OCI-LY7 (cell line): ENCODE data around the gene SCLT1. TPM values are rescaled to one million over a fixed set of nuclear protein-coding genes. Genes with fewer than 3 reads are reported as not detected.

Experiments used
- BruUV-seq: library from RNA; stranded (reverse); fragments of 400-500 nt; replicated peaks from 2 replicates; lab custom pipeline; 2021; lab: Mats Ljungman, UMichigan
- CTCF ChIA-PET: fragments of 300-600 bp; sonication (Branson Sonifier 250); formaldehyde crosslinking; loops from one replicate; lab custom pipeline; 2022; ENCODE audit warnings: antibody characterized with exemption; ENCODE audit not compliant: unreplicated experiment; lab: Charles Lee
- POLR2A ChIA-PET: fragments of 300-600 bp; sonication (Branson Sonifier 250); formaldehyde crosslinking; loops from one replicate; lab custom pipeline; 2022; ENCODE audit warnings: antibody characterized with exemption; lab: Charles Lee
- DNase-seq: peaks from one replicate; pipeline ENCODE4 v3.0.0-alpha.2; 2015; ENCODE audit warnings: low spot score
- H2AFZ ChIP-seq: fragments of 200-600 bp; sonication (generic), shearing (Covaris generic); 2 replicates; pipeline ENCODE4 v1.6.1; 2014; ENCODE audit warnings: mild to moderate bottlenecking, antibody characterized with exemption, low read length, moderate library complexity
- H3K27ac ChIP-seq: fragments of 200-600 bp; sonication (generic); 2 replicates; pipeline ENCODE4 v1.5.1; 2014; ENCODE audit warnings: mixed run types, low read depth, mild to moderate bottlenecking, moderate library complexity, low read length, inconsistent platforms; ENCODE audit not compliant: poor library complexity, severe bottlenecking
- H3K36me3 ChIP-seq: fragments of 200-600 bp; sonication (generic); 2 replicates; pipeline ENCODE4 v1.6.1; 2014; ENCODE audit warnings: mild to moderate bottlenecking, antibody characterized with exemption, low read length, moderate library complexity, mixed read lengths; ENCODE audit not compliant: insufficient read depth
- H3K4me1 ChIP-seq: fragments of 200-600 bp; sonication (generic); 2 replicates; pipeline ENCODE4 v1.5.1; 2014; ENCODE audit warnings: mild to moderate bottlenecking, low read length; ENCODE audit not compliant: insufficient read depth, poor library complexity, severe bottlenecking
- H3K4me2 ChIP-seq: fragments of 200-600 bp; sonication (generic); 2 replicates; pipeline ENCODE4 v1.6.1; 2014; ENCODE audit warnings: mild to moderate bottlenecking, low read length
- H3K4me3 ChIP-seq: fragments of 200-600 bp; sonication (generic); 2 replicates; pipeline ENCODE4 v1.5.1; 2014; ENCODE audit warnings: mild to moderate bottlenecking, low read depth, low read length; ENCODE audit not compliant: poor library complexity, severe bottlenecking
- H3K79me2 ChIP-seq: fragments of 200-600 bp; sonication (generic); 2 replicates; pipeline ENCODE4 v1.6.1; 2016; ENCODE audit warnings: low read depth, mild to moderate bottlenecking, low read length, moderate library complexity, mixed read lengths; ENCODE audit not compliant: insufficient read depth
- H3K9me2 ChIP-seq: fragments of 200-600 bp; sonication (generic); 2 replicates; pipeline ENCODE4 v1.6.1; 2016; ENCODE audit warnings: mild to moderate bottlenecking, low read length, mixed read lengths; ENCODE audit not compliant: insufficient read depth
- H3K9me3 ChIP-seq: fragments of 200-600 bp; sonication (generic); 2 replicates; pipeline ENCODE4 v1.6.1; 2014; ENCODE audit warnings: mild to moderate bottlenecking, mixed run types, low read length, mixed read lengths
- H4K20me1 ChIP-seq: fragments of 200-600 bp; sonication (generic); 2 replicates; pipeline ENCODE4 v1.6.1; 2014; ENCODE audit warnings: mild to moderate bottlenecking, antibody characterized with exemption, low read length, moderate library complexity, mixed read lengths; ENCODE audit not compliant: insufficient read depth
- EZH2phosphoT487 ChIP-seq: fragments of 200-600 bp; sonication (generic); IDR thresholded peaks from 2 replicates; pipeline ENCODE4 v1.6.1; 2018; ENCODE audit warnings: low read depth, borderline replicate concordance, mild to moderate bottlenecking, mixed run types, antibody characterized with exemption, low read length, moderate library complexity, mixed read lengths
- intact Hi-C: fragments of 100-400 bp; cut with micrococcal nuclease; formaldehyde crosslinking; loops from one replicate; pipeline ENCODE4 v1.10.0; 2022; ENCODE audit not compliant: unreplicated experiment
- total RNA-seq, 2 experiments: library from RNA; depleted of rRNA in 1 of 2; stranded (reverse); fragments of >200 nt in 1 of 2; shearing (Covaris generic) in 1 of 2; gene quantifications; 2 replicates each; pipeline ENCODE4 v1.2.3, GENCODE V29; 2014 to 2022
- TF ChIP-seq, protein P1 (sequence below): fragments of 200-600 bp; sonication (generic); conservative IDR thresholded peaks from 2 replicates; pipeline ENCODE4 v1.5.1; 2014; ENCODE audit warnings: mild to moderate bottlenecking, antibody characterized with exemption, low read length, moderate library complexity, mixed read lengths

SCLT1 gene
- total RNA-seq, 2 experiments from 2014 or later, result 36.9 to 42.0 TPM

DNA sequence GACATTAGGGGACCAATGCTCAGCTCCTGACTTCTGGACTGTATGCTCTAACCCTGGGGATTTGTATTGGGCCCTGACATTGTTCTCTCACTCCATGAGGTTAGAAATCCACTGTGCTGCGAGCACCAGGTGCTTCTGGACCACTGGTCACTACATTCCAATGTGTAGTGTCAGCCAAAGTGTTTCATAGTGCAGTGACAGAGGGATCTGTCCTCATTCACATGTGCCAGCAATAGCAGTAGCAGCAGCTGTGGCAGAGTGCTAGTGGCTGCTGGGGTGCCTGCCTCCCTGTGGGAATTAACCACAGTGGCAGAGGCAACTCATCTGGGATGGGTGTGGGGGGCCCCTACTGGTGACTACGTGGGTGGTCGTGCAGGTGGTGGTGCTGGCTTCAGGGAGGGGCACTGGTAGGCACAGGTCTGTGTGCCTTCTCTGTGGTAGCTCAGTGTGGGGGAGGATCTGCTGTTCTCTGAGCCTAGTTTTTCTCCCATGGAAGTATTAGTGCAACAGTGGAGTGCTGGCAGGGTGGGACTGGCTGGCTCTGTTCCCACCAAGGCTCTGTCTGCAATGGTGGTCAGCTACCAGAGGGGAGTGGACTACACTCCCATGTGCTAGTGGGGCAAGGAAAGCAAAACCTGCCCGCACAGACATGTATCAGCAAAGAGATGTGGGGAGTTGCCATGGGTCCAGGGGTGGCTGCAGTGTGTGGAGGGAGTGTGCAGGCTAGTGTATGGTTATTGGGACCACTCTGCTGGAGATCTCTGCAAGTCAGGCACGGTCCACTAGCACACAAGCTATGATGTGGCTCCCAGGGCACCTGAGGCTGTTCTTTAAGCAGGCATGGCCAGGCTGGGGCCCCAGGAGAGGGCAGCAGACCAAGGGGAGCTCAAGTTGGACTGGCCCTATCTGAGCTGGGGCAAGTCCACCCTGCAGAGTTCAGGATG, 78.5 kb downstream of the SCLT1 start:
- H3K27ac ChIP-seq, result no peak overlapping the region
- no peak for DNase-seq
- no peak overlapping the region for H3K4me2 ChIP-seq
- no peak overlapping the region for H3K4me3 ChIP-seq
- no TSS peak for BruUV-seq
- H3K79me2 ChIP-seq, result no peaks in the 10 kb centered on the region
- TF ChIP-seq, protein P1, sequence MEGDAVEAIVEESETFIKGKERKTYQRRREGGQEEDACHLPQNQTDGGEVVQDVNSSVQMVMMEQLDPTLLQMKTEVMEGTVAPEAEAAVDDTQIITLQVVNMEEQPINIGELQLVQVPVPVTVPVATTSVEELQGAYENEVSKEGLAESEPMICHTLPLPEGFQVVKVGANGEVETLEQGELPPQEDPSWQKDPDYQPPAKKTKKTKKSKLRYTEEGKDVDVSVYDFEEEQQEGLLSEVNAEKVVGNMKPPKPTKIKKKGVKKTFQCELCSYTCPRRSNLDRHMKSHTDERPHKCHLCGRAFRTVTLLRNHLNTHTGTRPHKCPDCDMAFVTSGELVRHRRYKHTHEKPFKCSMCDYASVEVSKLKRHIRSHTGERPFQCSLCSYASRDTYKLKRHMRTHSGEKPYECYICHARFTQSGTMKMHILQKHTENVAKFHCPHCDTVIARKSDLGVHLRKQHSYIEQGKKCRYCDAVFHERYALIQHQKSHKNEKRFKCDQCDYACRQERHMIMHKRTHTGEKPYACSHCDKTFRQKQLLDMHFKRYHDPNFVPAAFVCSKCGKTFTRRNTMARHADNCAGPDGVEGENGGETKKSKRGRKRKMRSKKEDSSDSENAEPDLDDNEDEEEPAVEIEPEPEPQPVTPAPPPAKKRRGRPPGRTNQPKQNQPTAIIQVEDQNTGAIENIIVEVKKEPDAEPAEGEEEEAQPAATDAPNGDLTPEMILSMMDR, result no peak
- TF ChIP-seq EZH2phosphoT487, result no peak
- H3K4me1 ChIP-seq, result no peaks in the 10 kb centered on the region
- POLR2A ChIA-PET, result interaction anchor here (1.2 kb wide), 1 partner anchor 30 kb away, joined by 3 read pairs; no protein-coding TSS in a partner anchor
- CTCF ChIA-PET, result no interaction called here
- no peak overlapping the region for H2AFZ ChIP-seq
- intact Hi-C loops, result no loop called here
- no peaks in the 10 kb centered on the region for H3K9me3 ChIP-seq
- H3K9me2 ChIP-seq, result no peaks in the 10 kb centered on the region
- 0 out of 2 replicates have a peak, but pooled peaks cover 6% of the 10 kb centered on the region for H3K36me3 ChIP-seq
- no peaks in the 10 kb centered on the region for H4K20me1 ChIP-seq

DNA sequence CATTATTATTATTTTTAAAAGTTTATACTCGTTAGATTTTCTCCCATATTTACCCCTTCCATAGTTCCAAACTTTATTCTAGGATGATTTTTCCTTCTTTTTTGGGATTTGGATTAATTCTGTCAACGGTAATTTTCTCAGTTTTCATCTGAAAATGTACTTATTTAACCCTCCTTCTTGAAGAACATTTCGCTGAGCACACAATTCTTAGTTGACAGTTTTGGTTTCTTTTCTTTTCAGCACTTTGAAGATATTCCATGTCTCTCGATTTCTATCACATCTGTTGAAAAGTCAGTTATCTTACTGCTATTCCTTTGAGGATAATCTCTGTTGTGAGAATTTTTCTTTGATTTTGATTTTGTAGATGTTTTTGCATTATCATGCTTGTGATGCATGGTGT, 85.2 kb downstream of the SCLT1 start:
- Histone ChIP-seq H3K4me3 (no peak overlapping the region), H3K79me2 (no peaks in the 10 kb centered on the region), H4K20me1 (no peaks in the 10 kb centered on the region), H3K9me2 (no peaks in the 10 kb centered on the region), H3K4me1 (no peaks in the 10 kb centered on the region), H2AFZ (no peak overlapping the region), H3K9me3 (no peaks in the 10 kb centered on the region), H3K36me3 (no peaks in the 10 kb centered on the region), H3K4me2 (no peak overlapping the region), H3K27ac (no peak overlapping the region)
- no peak for DNase-seq
- BruUV-seq, result no TSS peak
- CTCF ChIA-PET, result no interaction called here
- intact Hi-C loops, result no loop called here
- no peak for TF ChIP-seq EZH2phosphoT487
- TF ChIP-seq, protein P1, result no peak
- POLR2A ChIA-PET, result no interaction called here

DNA sequence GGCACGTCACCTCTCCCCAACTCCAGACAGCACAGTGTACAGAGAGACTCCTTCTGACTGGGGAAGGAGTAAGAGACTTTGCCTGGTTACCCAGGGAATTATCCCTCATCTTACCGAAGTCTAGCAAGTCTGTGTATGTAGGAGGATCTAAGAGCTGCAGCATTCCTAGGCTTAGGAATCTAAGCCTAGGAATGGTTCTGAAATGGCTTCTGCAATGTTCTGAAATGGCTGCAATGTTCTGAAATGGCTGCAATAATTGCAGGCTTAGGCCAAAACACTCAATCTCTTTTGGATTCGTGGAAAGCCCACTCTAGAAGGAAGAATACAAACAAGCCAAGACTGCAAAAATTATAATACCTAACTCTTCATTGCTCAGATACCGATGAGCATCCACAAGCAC, 106.4 kb downstream of the SCLT1 start:
- TF ChIP-seq, protein P1, result no peak
- no peak for TF ChIP-seq EZH2phosphoT487
- BruUV-seq, result no TSS peak
- Histone ChIP-seq H3K9me2 (no peaks in the 10 kb centered on the region), H4K20me1 (no peaks in the 10 kb centered on the region), H3K4me2 (no peak overlapping the region), H2AFZ (no peak overlapping the region), H3K36me3 (no peaks in the 10 kb centered on the region), H3K79me2 (no peaks in the 10 kb centered on the region), H3K9me3 (no peaks in the 10 kb centered on the region), H3K4me1 (no peaks in the 10 kb centered on the region), H3K27ac (no peak overlapping the region), H3K4me3 (no peak overlapping the region)
- ChIA-PET CTCF (no interaction called here), POLR2A (no interaction called here)
- no peak for DNase-seq
- intact Hi-C loops, result no loop called here
